OCI-LY7 (cell line): ENCODE data around the gene PGBD1. TPM values are rescaled to one million over a fixed set of nuclear protein-coding genes. Genes with fewer than 3 reads are reported as not detected.

Experiments
- BruUV-seq: library from RNA; stranded (reverse); fragments of 400-500 nt; replicated peaks from 2 replicates; lab custom pipeline; 2021; lab: Mats Ljungman, UMichigan
- CTCF ChIA-PET: fragments of 300-600 bp; sonication (Branson Sonifier 250); formaldehyde crosslinking; loops from one replicate; lab custom pipeline; 2022; ENCODE audit warnings: antibody characterized with exemption; ENCODE audit not compliant: unreplicated experiment; lab: Charles Lee
- POLR2A ChIA-PET: fragments of 300-600 bp; sonication (Branson Sonifier 250); formaldehyde crosslinking; loops from one replicate; lab custom pipeline; 2022; ENCODE audit warnings: antibody characterized with exemption; lab: Charles Lee
- DNase-seq: peaks from one replicate; pipeline ENCODE4 v3.0.0-alpha.2; 2015; ENCODE audit warnings: low spot score
- H2AFZ ChIP-seq: fragments of 200-600 bp; sonication (generic), shearing (Covaris generic); 2 replicates; pipeline ENCODE4 v1.6.1; 2014; ENCODE audit warnings: mild to moderate bottlenecking, antibody characterized with exemption, low read length, moderate library complexity
- H3K27ac ChIP-seq: fragments of 200-600 bp; sonication (generic); 2 replicates; pipeline ENCODE4 v1.5.1; 2014; ENCODE audit warnings: mixed run types, low read depth, mild to moderate bottlenecking, moderate library complexity, low read length, inconsistent platforms; ENCODE audit not compliant: poor library complexity, severe bottlenecking
- H3K36me3 ChIP-seq: fragments of 200-600 bp; sonication (generic); 2 replicates; pipeline ENCODE4 v1.6.1; 2014; ENCODE audit warnings: mild to moderate bottlenecking, antibody characterized with exemption, low read length, moderate library complexity, mixed read lengths; ENCODE audit not compliant: insufficient read depth
- H3K4me1 ChIP-seq: fragments of 200-600 bp; sonication (generic); 2 replicates; pipeline ENCODE4 v1.5.1; 2014; ENCODE audit warnings: mild to moderate bottlenecking, low read length; ENCODE audit not compliant: insufficient read depth, poor library complexity, severe bottlenecking
- H3K4me2 ChIP-seq: fragments of 200-600 bp; sonication (generic); 2 replicates; pipeline ENCODE4 v1.6.1; 2014; ENCODE audit warnings: mild to moderate bottlenecking, low read length
- H3K4me3 ChIP-seq: fragments of 200-600 bp; sonication (generic); 2 replicates; pipeline ENCODE4 v1.5.1; 2014; ENCODE audit warnings: mild to moderate bottlenecking, low read depth, low read length; ENCODE audit not compliant: poor library complexity, severe bottlenecking
- H3K79me2 ChIP-seq: fragments of 200-600 bp; sonication (generic); 2 replicates; pipeline ENCODE4 v1.6.1; 2016; ENCODE audit warnings: low read depth, mild to moderate bottlenecking, low read length, moderate library complexity, mixed read lengths; ENCODE audit not compliant: insufficient read depth
- H3K9me2 ChIP-seq: fragments of 200-600 bp; sonication (generic); 2 replicates; pipeline ENCODE4 v1.6.1; 2016; ENCODE audit warnings: mild to moderate bottlenecking, low read length, mixed read lengths; ENCODE audit not compliant: insufficient read depth
- H3K9me3 ChIP-seq: fragments of 200-600 bp; sonication (generic); 2 replicates; pipeline ENCODE4 v1.6.1; 2014; ENCODE audit warnings: mild to moderate bottlenecking, mixed run types, low read length, mixed read lengths
- H4K20me1 ChIP-seq: fragments of 200-600 bp; sonication (generic); 2 replicates; pipeline ENCODE4 v1.6.1; 2014; ENCODE audit warnings: mild to moderate bottlenecking, antibody characterized with exemption, low read length, moderate library complexity, mixed read lengths; ENCODE audit not compliant: insufficient read depth
- EZH2phosphoT487 ChIP-seq: fragments of 200-600 bp; sonication (generic); IDR thresholded peaks from 2 replicates; pipeline ENCODE4 v1.6.1; 2018; ENCODE audit warnings: low read depth, borderline replicate concordance, mild to moderate bottlenecking, mixed run types, antibody characterized with exemption, low read length, moderate library complexity, mixed read lengths
- intact Hi-C: fragments of 100-400 bp; cut with micrococcal nuclease; formaldehyde crosslinking; loops from one replicate; pipeline ENCODE4 v1.10.0; 2022; ENCODE audit not compliant: unreplicated experiment
- total RNA-seq, 2 experiments: library from RNA; depleted of rRNA in 1 of 2; stranded (reverse); fragments of >200 nt in 1 of 2; shearing (Covaris generic) in 1 of 2; gene quantifications; 2 replicates each; pipeline ENCODE4 v1.2.3, GENCODE V29; 2014 to 2022
- TF ChIP-seq, protein P1 (sequence below): fragments of 200-600 bp; sonication (generic); conservative IDR thresholded peaks from 2 replicates; pipeline ENCODE4 v1.5.1; 2014; ENCODE audit warnings: mild to moderate bottlenecking, antibody characterized with exemption, low read length, moderate library complexity, mixed read lengths

The PGBD1 gene
- total RNA-seq, 2 experiments from 2014 or later: 1.6 to 3.3 TPM

DNA sequence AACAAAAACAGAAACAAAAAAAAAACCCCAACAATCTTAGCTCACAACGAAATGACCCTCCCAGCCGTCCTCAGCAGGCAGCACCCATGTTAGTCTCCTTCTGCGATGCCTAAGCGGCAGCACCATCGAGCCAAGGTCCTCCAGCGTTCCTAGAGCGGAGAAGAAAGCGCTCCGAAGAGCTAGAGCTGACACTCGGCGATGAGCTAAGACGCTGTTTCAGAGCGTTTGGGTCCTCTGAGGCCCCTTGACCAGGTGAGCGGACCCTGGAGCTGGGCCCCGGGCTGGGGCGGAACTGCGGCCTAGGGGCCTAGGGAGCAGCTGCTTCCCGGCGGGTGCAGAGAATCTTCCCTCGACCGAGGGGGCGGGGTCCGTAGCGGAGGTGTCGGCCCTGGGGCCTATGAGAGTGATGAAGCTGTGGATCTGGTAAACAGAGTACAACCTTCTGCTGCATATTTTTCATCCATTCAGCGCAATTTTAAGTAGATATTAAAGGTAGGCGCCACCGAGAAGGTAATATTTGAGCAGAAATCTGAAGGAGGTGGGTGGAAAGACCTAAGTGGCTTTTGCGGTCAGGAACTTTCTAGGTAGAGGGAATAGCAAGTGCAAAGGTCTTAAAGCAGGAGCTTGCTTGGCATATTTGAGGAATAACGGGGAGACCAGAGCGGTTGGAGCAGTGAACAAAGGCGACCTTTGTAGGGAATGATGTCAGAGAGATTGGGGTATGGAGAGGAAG lies 14.2 kb upstream of the PGBD1 start, which contains the start of gene ZSCAN26:
TSS of gene ZSCAN26 (plus strand) at position 182 of the 733 bp plus-strand sequence. CDS start 4,777 bp downstream, outside the sequence.
- Histone ChIP-seq H3K4me1 (peaks cover 16% of the 10 kb centered on the region), H3K4me3 (peak within 1 kb of the TSS; percentile 76), H2AFZ (peak within 1 kb of the TSS; percentile 97), H4K20me1 (no peaks in the 10 kb centered on the region), H3K9me3 (no peaks in the 10 kb centered on the region), H3K27ac (peak within 1 kb of the TSS; percentile 17), H3K36me3 (no peaks in the 10 kb centered on the region), H3K9me2 (no peaks in the 10 kb centered on the region), H3K4me2 (peak within 1 kb of the TSS; percentile 88), H3K79me2 (no peaks in the 10 kb centered on the region)
- ChIA-PET POLR2A (interaction anchor here (0.6 to 2.4 kb wide), 10 partner anchors 14 to 484 kb away, joined by 3 to 24 read pairs (median 3); partner anchors contain the start of genes PGBD1, ZKSCAN4 and ZSCAN12), CTCF (interaction anchor here (0.6 kb wide), 1 partner anchor 125 kb away, joined by 3 read pairs; the partner anchor contains the start of gene ZKSCAN8)
- DNase-seq: peak; percentile 87
- intact Hi-C loops: loop anchor here (2.0 kb wide), 1 partner anchor 14 kb away; the partner anchor contains the start of gene ZKSCAN4
- TSS peak; percentile 58 for BruUV-seq
- no peak for TF ChIP-seq EZH2phosphoT487
- TF ChIP-seq, protein P1, sequence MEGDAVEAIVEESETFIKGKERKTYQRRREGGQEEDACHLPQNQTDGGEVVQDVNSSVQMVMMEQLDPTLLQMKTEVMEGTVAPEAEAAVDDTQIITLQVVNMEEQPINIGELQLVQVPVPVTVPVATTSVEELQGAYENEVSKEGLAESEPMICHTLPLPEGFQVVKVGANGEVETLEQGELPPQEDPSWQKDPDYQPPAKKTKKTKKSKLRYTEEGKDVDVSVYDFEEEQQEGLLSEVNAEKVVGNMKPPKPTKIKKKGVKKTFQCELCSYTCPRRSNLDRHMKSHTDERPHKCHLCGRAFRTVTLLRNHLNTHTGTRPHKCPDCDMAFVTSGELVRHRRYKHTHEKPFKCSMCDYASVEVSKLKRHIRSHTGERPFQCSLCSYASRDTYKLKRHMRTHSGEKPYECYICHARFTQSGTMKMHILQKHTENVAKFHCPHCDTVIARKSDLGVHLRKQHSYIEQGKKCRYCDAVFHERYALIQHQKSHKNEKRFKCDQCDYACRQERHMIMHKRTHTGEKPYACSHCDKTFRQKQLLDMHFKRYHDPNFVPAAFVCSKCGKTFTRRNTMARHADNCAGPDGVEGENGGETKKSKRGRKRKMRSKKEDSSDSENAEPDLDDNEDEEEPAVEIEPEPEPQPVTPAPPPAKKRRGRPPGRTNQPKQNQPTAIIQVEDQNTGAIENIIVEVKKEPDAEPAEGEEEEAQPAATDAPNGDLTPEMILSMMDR: no peak

DNA sequence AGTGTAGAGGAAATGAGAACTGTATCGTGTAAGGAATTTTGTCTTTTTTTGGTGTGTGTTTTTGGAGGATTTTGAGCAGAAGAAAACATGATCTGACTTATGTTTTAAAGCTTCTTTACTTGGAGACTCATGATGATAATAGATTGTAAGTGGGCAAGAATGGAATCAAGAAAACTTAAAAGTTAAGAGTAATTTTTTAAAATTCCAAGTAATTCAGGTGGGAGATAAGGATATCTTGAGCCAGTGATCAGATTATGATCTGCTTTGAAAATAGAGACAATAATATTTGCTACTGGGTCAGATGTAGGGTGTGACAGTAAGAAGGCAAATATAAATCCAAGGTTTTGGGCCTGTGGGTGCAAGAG lies 13.7 kb upstream of the PGBD1 start:
- no TSS peak for BruUV-seq
- no peaks in the 10 kb centered on the region for H3K9me2 ChIP-seq
- ChIA-PET CTCF (no interaction called here), POLR2A (interaction anchor here (0.8 to 2.4 kb wide), 4 partner anchors 14 to 485 kb away, joined by 3 to 24 read pairs (median 6); partner anchors contain the start of genes PGBD1, ZKSCAN4 and ZSCAN12)
- H3K4me2 ChIP-seq: peak overlapping the region; percentile 88
- TF ChIP-seq, protein P1: no peak
- no peak for TF ChIP-seq EZH2phosphoT487
- no peaks in the 10 kb centered on the region for H4K20me1 ChIP-seq
- H3K36me3 ChIP-seq: peaks cover under 1% of the 10 kb centered on the region; the same call in 1 of the 2 replicates
- no peak overlapping the region for H3K27ac ChIP-seq
- no peaks in the 10 kb centered on the region for H3K9me3 ChIP-seq
- H3K4me1 ChIP-seq: peaks cover 16% of the 10 kb centered on the region
- DNase-seq: no peak
- no peaks in the 10 kb centered on the region for H3K79me2 ChIP-seq
- peak overlapping the region; percentile 76 for H3K4me3 ChIP-seq
- intact Hi-C loops: loop anchor here (2.0 kb wide), 1 partner anchor 15 kb away; the partner anchor contains the start of gene ZKSCAN4
- peak overlapping the region; percentile 97 for H2AFZ ChIP-seq
